Psoas muscle (tissue), 8 donors: ENCODE data around the gene ETV5. TPM values are rescaled to one million over a fixed set of nuclear protein-coding genes. Genes with fewer than 3 reads are reported as not detected.

Experiments used
- ATAC-seq, 4 donors: fragments of 200-7000 bp; cut with Tn5 transposase; one replicate each; pipeline ENCODE4 v1.9.1; 2020; ENCODE audit warnings: moderate library complexity in 3 of 4, mild to moderate bottlenecking in 2 of 4
- DNase-seq, 2 donors: peaks; one replicate each; pipeline ENCODE4 v3.0.0-alpha.2; 2020
- H3K27ac ChIP-seq: fragments of 200-600 bp; one replicate; pipeline ENCODE4 v1.8.0; 2022
- H3K27me3 ChIP-seq, 3 donors: fragments of 200-600 bp in 1 of 3; one replicate each; pipeline versions ENCODE4 v1.6.1 to v1.8.0; 2013 to 2022; ENCODE audit warnings: low read length in 2 of 3, mild to moderate bottlenecking in 2 of 3, moderate library complexity in 1 of 3; ENCODE audit not compliant: insufficient read depth in 3 of 3
- H3K36me3 ChIP-seq, 2 donors: fragments of 200-600 bp in 1 of 2; one replicate each; pipeline versions ENCODE4 v1.6.1 to v1.8.0; 2013 to 2022; ENCODE audit warnings: low read depth in 1 of 2, mild to moderate bottlenecking in 1 of 2, moderate library complexity in 1 of 2; ENCODE audit not compliant: insufficient read depth in 1 of 2
- H3K4me1 ChIP-seq: fragments of 200-600 bp; one replicate; pipeline ENCODE4 v1.8.0; 2022
- H3K4me3 ChIP-seq: fragments of 200-600 bp; one replicate; pipeline ENCODE4 v1.8.0; 2022; ENCODE audit warnings: mild to moderate bottlenecking
- H3K9me3 ChIP-seq: fragments of 200-600 bp; one replicate; pipeline ENCODE4 v1.8.0; 2022
- WGBS, 3 donors: extraction: QIAGEN DNeasy Blood & Tissue Kit; methylation state at CpG; one replicate each; pipeline versions ENCODE4 v1.1.6 to v1.1.7; 2013; 5-methylcytosine and 5-hydroxymethylcytosine counted together
- intact Hi-C, 2 donors: fragments of 100-400 bp; cut with DNase I; formaldehyde crosslinking; loops; one replicate each; pipeline versions ENCODE4 v1.11.0 to v1.14.2; 2022
- polyA plus RNA-seq, 3 donors: library from polyadenylated mRNA; stranded (reverse); fragments of 200-250 nt; gene quantifications; one replicate each; pipeline ENCODE4 v1.2.3, GENCODE V29; 2013
- total RNA-seq, 4 donors: library from RNA; stranded (reverse); fragmentation: NEBNext Ultra II Directional in 2 of 4; extraction: Animal tissue kit (Norgen Biotek cat#: 25700) in 2 of 4; gene quantifications; one replicate each; pipeline versions ENCODE4 v1.2.1 to v1.2.4, GENCODE V29; 2021 to 2023
- TF ChIP-seq, protein P1 (sequence below): fragments of 200-600 bp; IDR thresholded peaks from one replicate; pipeline ENCODE4 v1.8.0; 2022; ENCODE audit warnings: antibody characterized with exemption
- donor health status: healthy with polysubstance abuse.
- donor health status: DM: no; HTN: no; CAD: no; lungs with moderate emphysema.
- donor health status: Bipolar disorder and iron deficiency.
- donor health status: healthy.
- donor health status: DM: yes; HTN: yes; CAD: no.
- donor health status: DM: no; HTN: no; CAD: no.
- donor health status: DM: no; HTN: no; CAD: no.
- donor health status: DM: yes; HTN: yes; CAD: no.

ETV5 gene
- total and polyA plus RNA-seq, 7 donors, result 7.2 to 47.1 (median 8.0) TPM

DNA sequence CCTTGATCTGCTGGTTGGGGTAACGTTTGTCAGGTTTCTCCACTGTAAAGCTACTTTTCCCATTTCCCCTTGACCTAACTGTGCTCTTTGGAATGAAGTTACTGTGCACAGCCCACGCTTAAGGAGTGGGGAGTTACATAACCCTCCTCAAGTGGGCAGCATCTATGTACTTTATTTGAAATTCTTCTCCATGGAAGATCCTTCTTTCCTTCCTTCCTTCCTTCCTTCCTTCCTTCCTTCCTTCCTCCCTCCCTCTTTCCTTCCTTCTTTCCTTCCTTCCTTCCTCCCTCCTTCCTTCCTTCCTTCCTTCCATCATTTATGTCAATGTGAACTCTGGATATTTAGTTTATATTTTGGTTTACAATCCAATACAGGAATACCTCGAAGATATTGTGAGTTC lies 94.0 kb downstream of the ETV5 start:
- ATAC-seq (no peak), DNase-seq (no peak)
- TF ChIP-seq, protein P1, sequence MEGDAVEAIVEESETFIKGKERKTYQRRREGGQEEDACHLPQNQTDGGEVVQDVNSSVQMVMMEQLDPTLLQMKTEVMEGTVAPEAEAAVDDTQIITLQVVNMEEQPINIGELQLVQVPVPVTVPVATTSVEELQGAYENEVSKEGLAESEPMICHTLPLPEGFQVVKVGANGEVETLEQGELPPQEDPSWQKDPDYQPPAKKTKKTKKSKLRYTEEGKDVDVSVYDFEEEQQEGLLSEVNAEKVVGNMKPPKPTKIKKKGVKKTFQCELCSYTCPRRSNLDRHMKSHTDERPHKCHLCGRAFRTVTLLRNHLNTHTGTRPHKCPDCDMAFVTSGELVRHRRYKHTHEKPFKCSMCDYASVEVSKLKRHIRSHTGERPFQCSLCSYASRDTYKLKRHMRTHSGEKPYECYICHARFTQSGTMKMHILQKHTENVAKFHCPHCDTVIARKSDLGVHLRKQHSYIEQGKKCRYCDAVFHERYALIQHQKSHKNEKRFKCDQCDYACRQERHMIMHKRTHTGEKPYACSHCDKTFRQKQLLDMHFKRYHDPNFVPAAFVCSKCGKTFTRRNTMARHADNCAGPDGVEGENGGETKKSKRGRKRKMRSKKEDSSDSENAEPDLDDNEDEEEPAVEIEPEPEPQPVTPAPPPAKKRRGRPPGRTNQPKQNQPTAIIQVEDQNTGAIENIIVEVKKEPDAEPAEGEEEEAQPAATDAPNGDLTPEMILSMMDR, result no peak
- no peak overlapping the region for H3K27ac ChIP-seq
- H3K4me3 ChIP-seq, result no peak overlapping the region
- no peaks in the 10 kb centered on the region for H3K9me3 ChIP-seq
- 82 to 86% (median 85%) methylated on average over 3 of the region's 3 CpGs for WGBS, 3 donors
- no peaks in the 10 kb centered on the region for H3K4me1 ChIP-seq
- intact Hi-C loops, result no loop called here
- no peaks in the 10 kb centered on the region for H3K27me3 ChIP-seq
- H3K36me3 ChIP-seq, result no peaks in the 10 kb centered on the region

DNA sequence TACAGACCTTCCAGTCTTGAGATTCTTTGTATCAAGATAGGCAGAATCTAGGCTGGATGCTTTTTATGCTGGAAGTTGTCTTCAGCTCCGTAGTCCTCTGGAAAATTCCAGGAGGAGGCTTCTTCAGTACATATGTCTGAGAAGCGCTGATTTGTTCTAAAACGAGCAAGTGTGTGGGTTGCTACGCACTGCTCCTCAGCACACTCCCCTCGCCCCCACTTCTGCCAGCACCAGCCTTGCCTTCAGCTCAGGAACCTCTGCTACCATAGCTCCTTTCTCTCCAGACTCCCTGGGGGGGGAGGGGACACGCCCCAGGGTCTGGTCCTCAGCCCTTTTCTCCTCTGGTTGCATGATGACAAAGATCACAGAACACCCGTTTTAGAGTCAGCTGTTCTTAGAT lies 95.6 kb downstream of the ETV5 start:
- DNase-seq, result no peak
- WGBS, 3 donors, result 58 to 69% (median 63%) methylated on average over 7 of the region's 7 CpGs
- intact Hi-C loops, result no loop called here
- TF ChIP-seq, protein P1, result no peak
- Histone ChIP-seq H3K9me3 (no peaks in the 10 kb centered on the region), H3K4me3 (no peak overlapping the region), H3K4me1 (no peaks in the 10 kb centered on the region), H3K27ac (no peak overlapping the region), H3K27me3 (no peaks in the 10 kb centered on the region), H3K36me3 (no peaks in the 10 kb centered on the region)
- ATAC-seq, result no peak

DNA sequence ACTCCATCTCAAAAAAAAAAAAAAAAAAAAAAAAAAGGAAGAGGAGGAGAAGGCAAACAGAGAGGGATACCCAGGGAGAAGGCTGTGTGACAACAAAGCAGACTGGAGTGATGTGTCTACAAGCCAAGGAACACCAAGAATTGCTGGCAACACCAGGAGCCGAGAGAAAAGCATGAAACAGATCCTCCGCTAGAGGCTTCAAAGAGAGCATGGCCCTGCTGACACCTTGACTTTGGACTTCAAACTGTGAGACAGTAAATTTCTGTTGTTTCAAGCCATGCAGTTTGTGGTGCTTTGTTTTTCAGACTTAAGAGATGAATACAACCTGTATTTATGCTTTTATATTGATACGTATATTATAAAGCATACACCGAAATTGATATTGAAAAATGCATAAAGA lies 96.8 kb downstream of the ETV5 start:
- Histone ChIP-seq H3K9me3 (no peaks in the 10 kb centered on the region), H3K27ac (no peak overlapping the region), H3K36me3 (no peaks in the 10 kb centered on the region), H3K4me1 (no peaks in the 10 kb centered on the region), H3K4me3 (no peak overlapping the region), H3K27me3 (no peaks in the 10 kb centered on the region)
- intact Hi-C loops, result no loop called here
- DNase-seq, result no peak
- 83 to 94% (median 90%) methylated on average over 4 of the region's 4 CpGs for WGBS, 3 donors
- ATAC-seq, result no peak
- TF ChIP-seq, protein P1, result no peak

DNA sequence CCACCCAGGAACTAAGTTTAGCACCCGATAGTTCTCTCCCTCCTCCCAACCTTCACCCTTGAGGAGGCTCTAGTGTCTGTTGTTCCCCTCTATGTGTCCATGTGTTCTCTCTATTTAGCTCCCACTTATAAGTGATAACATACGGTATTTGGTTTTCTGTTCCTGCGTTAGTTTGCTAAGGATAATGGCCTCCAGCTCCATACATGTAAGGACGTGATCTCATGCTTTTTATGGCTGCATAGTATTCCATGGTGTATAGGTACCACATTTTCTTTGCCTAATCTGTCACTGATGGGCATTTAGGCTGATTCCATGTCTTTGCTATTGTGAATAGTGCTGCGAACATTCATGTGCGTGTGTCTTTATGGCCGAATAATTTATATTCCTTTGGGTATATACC lies 104.2 kb downstream of the ETV5 start:
- intact Hi-C loops, result no loop called here
- DNase-seq (no peak), ATAC-seq (no peak)
- Histone ChIP-seq H3K27me3 (no peaks in the 10 kb centered on the region), H3K36me3 (no peaks in the 10 kb centered on the region), H3K9me3 (no peaks in the 10 kb centered on the region), H3K27ac (no peak overlapping the region), H3K4me1 (no peaks in the 10 kb centered on the region), H3K4me3 (no peak overlapping the region)
- TF ChIP-seq, protein P1, result no peak
- 93 to 95% (median 94%) methylated on average over 7 of the region's 7 CpGs for WGBS, 3 donors

DNA sequence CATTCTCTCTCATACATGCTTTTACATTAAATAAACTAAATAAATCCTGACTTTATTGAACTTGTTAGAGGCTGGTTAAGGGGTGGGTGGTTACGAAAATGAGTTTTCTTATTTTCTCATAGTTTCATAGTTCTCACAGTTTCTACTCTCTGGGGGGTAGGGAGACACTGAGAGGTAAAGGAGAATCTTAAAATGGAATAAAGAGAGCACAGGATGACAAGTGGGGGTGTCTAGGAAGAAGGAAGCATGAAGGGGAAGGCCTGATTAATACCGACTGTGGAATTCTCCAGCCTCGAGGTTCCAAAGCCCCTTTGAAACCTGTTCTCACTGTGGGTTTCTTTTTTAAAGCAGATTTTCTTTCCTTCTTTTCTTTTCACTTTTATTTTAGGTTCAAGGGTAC lies 104.7 kb downstream of the ETV5 start:
- Histone ChIP-seq H3K27ac (no peak overlapping the region), H3K36me3 (no peaks in the 10 kb centered on the region), H3K4me1 (no peaks in the 10 kb centered on the region), H3K9me3 (no peaks in the 10 kb centered on the region), H3K27me3 (no peaks in the 10 kb centered on the region), H3K4me3 (no peak overlapping the region)
- 55 to 68% (median 56%) methylated on average over 3 of the region's 3 CpGs for WGBS, 3 donors
- no peak for ATAC-seq
- no peak for DNase-seq
- intact Hi-C loops, result no loop called here
- TF ChIP-seq, protein P1, result no peak
